ENCODE data around the gene TBC1D8.

The TBC1D8 gene

GRCh38 chr2:101162561-101163330 lies 11.6 kb upstream of the TBC1D8 start:
- H3K4me1 ChIP-seq (ENCODE audit: insufficient read depth, poor library complexity, severe bottlenecking) = peaks cover 9% of the 10 kb centered on the region
- no peak for ATAC-seq (ENCODE audit: low read depth)
- no peak for TF ChIP-seq CTCF (IDR thresholded peaks at IDR 0.05; ENCODE audit: poor library complexity, severe bottlenecking)
- no peaks in the 10 kb centered on the region for H3K36me3 ChIP-seq (ENCODE audit: low read depth)
- no peaks in the 10 kb centered on the region for H3K27me3 ChIP-seq (ENCODE audit: insufficient read depth, poor library complexity, severe bottlenecking)
- H3K27ac ChIP-seq (ENCODE audit: poor library complexity, severe bottlenecking) = no peak overlapping the region
- H3K4me3 ChIP-seq (ENCODE audit: severe bottlenecking) = no peak overlapping the region
- peaks cover 3% of the 10 kb centered on the region for H3K9me3 ChIP-seq (ENCODE audit: severe bottlenecking)
- DNase-seq (ENCODE audit: low spot score) = no peak

DNA sequence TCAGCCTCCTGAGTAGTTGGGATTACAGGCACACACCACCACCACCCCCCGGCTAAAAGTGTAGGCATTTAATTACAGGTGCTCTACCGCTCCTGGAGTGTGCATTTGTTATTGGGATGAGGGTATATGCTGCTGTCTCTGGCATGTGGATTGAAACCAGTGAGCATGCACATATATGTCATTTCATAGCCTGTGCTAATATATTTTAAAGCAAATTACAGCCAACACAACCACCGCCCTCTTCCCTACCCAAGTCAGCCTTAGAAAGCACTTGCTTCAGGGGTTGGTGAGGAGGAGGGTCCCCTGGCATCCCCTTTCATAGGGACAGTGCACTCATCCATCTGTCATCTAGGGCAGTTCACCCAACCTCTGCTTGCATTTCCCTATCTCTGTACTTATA lies 10.5 kb upstream of the TBC1D8 start:
- Histone ChIP-seq H3K4me1 (ENCODE audit: insufficient read depth, poor library complexity, severe bottlenecking) (peaks cover 9% of the 10 kb centered on the region), H3K27ac (ENCODE audit: poor library complexity, severe bottlenecking) (no peak overlapping the region), H3K27me3 (ENCODE audit: insufficient read depth, poor library complexity, severe bottlenecking) (no peaks in the 10 kb centered on the region), H3K36me3 (ENCODE audit: low read depth) (no peaks in the 10 kb centered on the region), H3K9me3 (ENCODE audit: severe bottlenecking) (no peaks in the 10 kb centered on the region), H3K4me3 (ENCODE audit: severe bottlenecking) (no peak overlapping the region)
- DNase-seq (ENCODE audit: low spot score) = no peak
- no peak for TF ChIP-seq CTCF (IDR thresholded peaks at IDR 0.05; ENCODE audit: poor library complexity, severe bottlenecking)
- ATAC-seq (ENCODE audit: low read depth) = no peak

DNA sequence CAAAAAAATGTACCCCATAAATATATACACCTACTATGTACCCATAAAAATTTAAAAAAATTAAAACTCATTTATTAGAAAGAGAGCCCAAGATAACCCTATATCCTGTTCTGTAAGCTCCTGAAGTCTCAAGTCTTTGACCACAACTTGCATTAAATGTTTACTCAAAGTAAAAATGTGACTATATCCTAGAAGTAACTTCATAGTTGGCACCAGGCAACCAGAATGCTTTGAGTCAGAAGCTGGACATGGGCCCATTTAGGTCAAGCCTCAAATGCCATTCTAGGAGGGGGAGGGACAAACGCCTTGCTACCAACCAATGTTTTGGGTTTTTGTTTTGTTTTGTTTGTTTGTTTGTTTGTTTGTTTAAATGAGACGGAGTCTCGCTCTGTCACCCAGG lies 9.3 kb upstream of the TBC1D8 start:
- Histone ChIP-seq H3K4me3 (ENCODE audit: severe bottlenecking) (no peak overlapping the region), H3K36me3 (ENCODE audit: low read depth) (no peaks in the 10 kb centered on the region), H3K27me3 (ENCODE audit: insufficient read depth, poor library complexity, severe bottlenecking) (no peaks in the 10 kb centered on the region), H3K27ac (ENCODE audit: poor library complexity, severe bottlenecking) (no peak overlapping the region), H3K9me3 (ENCODE audit: severe bottlenecking) (no peaks in the 10 kb centered on the region), H3K4me1 (ENCODE audit: insufficient read depth, poor library complexity, severe bottlenecking) (peaks cover 9% of the 10 kb centered on the region)
- DNase-seq (ENCODE audit: low spot score) (no peak), ATAC-seq (ENCODE audit: low read depth) (peak; percentile 78)
- TF ChIP-seq CTCF (IDR thresholded peaks at IDR 0.05; ENCODE audit: poor library complexity, severe bottlenecking) = no peak

DNA sequence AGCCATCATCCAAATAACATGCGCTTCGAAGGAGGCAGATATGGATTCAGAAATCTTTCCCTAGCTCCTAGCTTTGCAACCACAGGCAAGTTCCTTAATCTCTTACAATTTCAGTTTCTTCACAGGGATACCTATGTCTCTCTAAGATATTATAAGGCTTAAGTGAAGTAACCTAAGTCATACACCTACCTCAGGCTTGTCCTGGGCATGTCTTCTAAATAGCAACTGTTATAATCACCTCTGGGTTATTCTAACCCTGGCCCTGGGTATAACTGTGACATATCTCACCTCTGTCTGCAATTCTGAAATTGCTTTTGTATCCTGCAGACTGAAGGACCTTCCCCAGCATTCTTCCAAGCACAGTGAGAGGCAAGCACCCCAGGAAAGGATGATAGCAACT lies 8.3 kb upstream of the TBC1D8 start:
- Histone ChIP-seq H3K36me3 (ENCODE audit: low read depth) (no peaks in the 10 kb centered on the region), H3K9me3 (ENCODE audit: severe bottlenecking) (no peaks in the 10 kb centered on the region), H3K4me1 (ENCODE audit: insufficient read depth, poor library complexity, severe bottlenecking) (peaks cover 9% of the 10 kb centered on the region), H3K4me3 (ENCODE audit: severe bottlenecking) (no peak overlapping the region), H3K27me3 (ENCODE audit: insufficient read depth, poor library complexity, severe bottlenecking) (no peaks in the 10 kb centered on the region), H3K27ac (ENCODE audit: poor library complexity, severe bottlenecking) (no peak overlapping the region)
- ATAC-seq (ENCODE audit: low read depth) = no peak
- no peak for DNase-seq (ENCODE audit: low spot score)
- no peak for TF ChIP-seq CTCF (IDR thresholded peaks at IDR 0.05; ENCODE audit: poor library complexity, severe bottlenecking)

GRCh38 chr2:101157272-101157671 lies 6.1 kb upstream of the TBC1D8 start:
- H3K27ac ChIP-seq (ENCODE audit: poor library complexity, severe bottlenecking) = no peak overlapping the region
- H3K4me3 ChIP-seq (ENCODE audit: severe bottlenecking) = no peak overlapping the region
- no peaks in the 10 kb centered on the region for H3K9me3 ChIP-seq (ENCODE audit: severe bottlenecking)
- ATAC-seq (ENCODE audit: low read depth) (no peak), DNase-seq (ENCODE audit: low spot score) (no peak)
- peaks cover 9% of the 10 kb centered on the region for H3K4me1 ChIP-seq (ENCODE audit: insufficient read depth, poor library complexity, severe bottlenecking)
- no peaks in the 10 kb centered on the region for H3K36me3 ChIP-seq (ENCODE audit: low read depth)
- H3K27me3 ChIP-seq (ENCODE audit: insufficient read depth, poor library complexity, severe bottlenecking) = no peaks in the 10 kb centered on the region
- no peak for TF ChIP-seq CTCF (IDR thresholded peaks at IDR 0.05; ENCODE audit: poor library complexity, severe bottlenecking)

Data from RWPE2 (cell line).